Gastroesophageal sphincter (tissue), 3 donors: ENCODE data around the gene NEDD4.

ENCODE experiments used
- CTCF ChIP-seq, 4 experiments: fragments of 200-600 bp in 2 of 4; fragments of 450-650 bp in 2 of 4; sonication (generic) in 1 of 4; IDR thresholded peaks; one replicate each; pipeline ENCODE4 v1.5.1; 2017 to 2019; ENCODE audit warnings: antibody characterized with exemption in 4 of 4, mild to moderate bottlenecking in 2 of 4, moderate library complexity in 2 of 4
- POLR2AphosphoS5 ChIP-seq: sonication (generic); formaldehyde crosslinking; IDR thresholded peaks from one replicate; pipeline ENCODE4 v1.6.1; 2017; ENCODE audit warnings: antibody characterized with exemption

GRCh38 chr15:56031402-56031801 is 38.0 kb upstream of the NEDD4 start:
- no peak for TF ChIP-seq POLR2AphosphoS5
- TF ChIP-seq CTCF (IDR thresholded peaks at IDR 0.05), result no peak
